Coronary artery (tissue), 2 donors: ENCODE data around the gene LTBP1.

Source experiments
- DNase-seq: peaks from one replicate; pipeline ENCODE4 v3.0.0-alpha.2; 2017; ENCODE audit warnings: low spot score
- H3K27ac ChIP-seq, 2 donors: fragments of 200-600 bp; sonication (generic); one replicate each; pipeline ENCODE4 v1.5.1; 2016 to 2019
- H3K4me3 ChIP-seq: fragments of 200-600 bp; sonication (generic); 2 replicates; pipeline ENCODE4 v1.5.1; 2016; ENCODE audit warnings: mild to moderate bottlenecking, moderate library complexity
- TF ChIP-seq, protein P1 (sequence below): fragments of 200-600 bp; sonication (generic); IDR thresholded peaks from one replicate; pipeline ENCODE4 v1.5.1; 2019; ENCODE audit warnings: antibody characterized with exemption

The LTBP1 gene

DNA sequence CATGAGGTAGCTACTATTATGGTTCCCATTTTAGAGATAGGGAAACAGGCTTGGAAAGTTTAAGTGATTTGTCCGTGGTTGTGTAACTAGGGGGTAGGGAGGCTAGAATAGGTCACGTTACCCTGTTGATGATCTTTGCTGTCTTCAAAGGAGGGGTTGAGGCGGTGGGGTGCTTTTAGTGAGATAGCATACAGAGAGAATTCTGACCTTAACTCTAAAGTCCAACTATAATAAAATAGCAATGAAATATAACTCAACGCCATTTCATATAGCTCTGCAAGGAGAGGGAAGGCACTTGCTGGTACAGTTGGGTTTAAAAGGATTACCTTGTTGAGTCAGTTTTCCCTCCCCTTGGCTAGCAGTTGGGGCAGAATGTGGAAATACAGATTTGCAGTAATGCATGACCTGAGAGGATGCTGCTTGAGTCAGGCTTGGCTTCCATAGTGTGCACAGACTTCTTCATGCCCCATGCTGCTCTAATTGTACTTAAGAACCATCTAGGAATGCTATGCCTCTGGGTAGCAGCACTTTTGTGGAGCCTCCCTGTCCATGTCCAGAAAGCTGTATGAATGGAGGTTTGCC is 143.9 kb downstream of the LTBP1 start:
- no peak for DNase-seq
- Histone ChIP-seq H3K27ac (peak overlapping the region; percentile 70 to 80), H3K4me3 (no peak overlapping the region)
- TF ChIP-seq, protein P1, sequence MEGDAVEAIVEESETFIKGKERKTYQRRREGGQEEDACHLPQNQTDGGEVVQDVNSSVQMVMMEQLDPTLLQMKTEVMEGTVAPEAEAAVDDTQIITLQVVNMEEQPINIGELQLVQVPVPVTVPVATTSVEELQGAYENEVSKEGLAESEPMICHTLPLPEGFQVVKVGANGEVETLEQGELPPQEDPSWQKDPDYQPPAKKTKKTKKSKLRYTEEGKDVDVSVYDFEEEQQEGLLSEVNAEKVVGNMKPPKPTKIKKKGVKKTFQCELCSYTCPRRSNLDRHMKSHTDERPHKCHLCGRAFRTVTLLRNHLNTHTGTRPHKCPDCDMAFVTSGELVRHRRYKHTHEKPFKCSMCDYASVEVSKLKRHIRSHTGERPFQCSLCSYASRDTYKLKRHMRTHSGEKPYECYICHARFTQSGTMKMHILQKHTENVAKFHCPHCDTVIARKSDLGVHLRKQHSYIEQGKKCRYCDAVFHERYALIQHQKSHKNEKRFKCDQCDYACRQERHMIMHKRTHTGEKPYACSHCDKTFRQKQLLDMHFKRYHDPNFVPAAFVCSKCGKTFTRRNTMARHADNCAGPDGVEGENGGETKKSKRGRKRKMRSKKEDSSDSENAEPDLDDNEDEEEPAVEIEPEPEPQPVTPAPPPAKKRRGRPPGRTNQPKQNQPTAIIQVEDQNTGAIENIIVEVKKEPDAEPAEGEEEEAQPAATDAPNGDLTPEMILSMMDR = no peak

DNA sequence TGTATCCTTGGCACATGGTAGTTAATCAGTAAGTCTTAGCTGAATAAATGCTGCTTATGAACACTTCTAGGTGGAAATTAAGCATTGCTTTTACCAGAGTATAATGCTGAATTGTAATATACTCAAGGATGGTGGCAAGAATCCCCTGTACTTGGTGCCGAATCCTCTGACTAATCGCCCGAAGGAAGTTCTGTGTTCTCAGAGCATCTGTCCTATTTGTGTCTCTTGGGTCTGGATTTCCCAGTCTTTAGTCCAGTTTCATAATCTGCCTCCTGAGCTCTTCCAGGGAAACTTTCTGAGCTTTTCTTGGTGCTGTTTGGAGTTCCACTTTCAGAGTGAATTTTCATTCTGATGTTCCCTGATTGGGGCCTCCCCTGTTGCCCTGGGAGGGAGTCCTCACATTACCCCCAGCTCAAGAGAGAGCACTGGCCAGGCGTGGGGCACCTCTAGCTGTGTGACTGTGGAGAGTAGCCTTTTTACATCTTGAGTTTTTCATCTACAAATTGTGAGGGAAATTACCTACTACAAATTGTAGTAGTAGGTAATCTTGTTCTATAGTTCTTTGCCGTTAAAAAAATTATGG is 144.9 kb downstream of the LTBP1 start:
- DNase-seq = no peak
- H3K27ac ChIP-seq = peak overlapping the region; percentile 70 to 80
- H3K4me3 ChIP-seq = peak overlapping the region; percentile 47
- TF ChIP-seq, protein P1 = no peak

DNA sequence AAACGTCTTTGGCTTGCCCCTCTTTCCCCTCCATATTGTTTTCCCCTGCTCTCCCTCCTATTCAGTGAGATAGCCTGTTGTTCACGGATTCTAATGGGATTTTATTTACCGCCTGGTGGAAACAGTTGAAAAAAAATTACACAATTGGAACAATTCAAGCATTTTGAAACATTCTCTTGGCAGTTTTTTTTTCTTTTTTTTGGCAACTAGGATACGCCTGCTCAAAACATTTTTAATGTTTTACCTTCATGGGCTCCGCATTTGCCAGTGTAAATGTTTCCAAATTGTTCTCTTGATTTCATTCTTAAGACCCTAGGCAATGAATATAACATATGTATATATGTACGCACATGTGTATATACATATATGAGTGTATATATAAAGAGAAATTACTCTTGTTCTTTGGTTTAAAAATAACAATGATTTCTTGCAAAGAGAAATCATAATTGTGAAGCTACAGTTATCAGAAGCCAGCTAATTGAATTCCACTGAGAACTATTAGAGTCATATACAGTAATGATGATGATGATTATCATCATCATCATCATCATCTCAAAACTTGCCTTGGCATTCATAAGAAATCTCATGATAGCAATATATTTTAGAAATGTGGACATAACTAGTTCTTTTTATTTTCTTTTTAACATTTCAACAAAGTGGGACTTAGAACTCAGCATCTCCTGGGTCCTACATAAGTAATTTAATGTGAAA is 146.7 kb downstream of the LTBP1 start:
- DNase-seq = no peak
- TF ChIP-seq, protein P1 = no peak
- Histone ChIP-seq H3K27ac (peak overlapping the region; percentile 70 to 80), H3K4me3 (no peak overlapping the region)

DNA sequence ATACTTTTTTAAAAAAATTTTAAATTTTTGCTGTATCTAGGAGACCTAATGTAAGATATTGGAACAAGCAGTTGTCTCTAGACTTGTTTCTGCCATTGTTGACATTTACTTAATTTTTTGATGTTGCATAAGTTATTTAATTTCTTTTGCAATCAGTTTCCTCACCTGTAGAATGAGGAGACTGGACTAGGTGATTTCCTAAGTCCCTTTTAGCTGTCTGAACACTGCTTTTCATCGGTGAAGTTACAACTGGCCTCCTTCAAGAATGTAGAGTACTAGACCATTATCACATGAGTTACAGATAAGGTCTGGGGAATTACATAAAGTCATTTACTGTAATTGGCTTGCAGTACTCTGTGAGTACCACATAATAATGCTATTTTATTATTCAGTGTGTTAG is 147.6 kb downstream of the LTBP1 start:
- no peak overlapping the region for H3K4me3 ChIP-seq
- TF ChIP-seq, protein P1 = no peak
- no peak overlapping the region for H3K27ac ChIP-seq
- DNase-seq = no peak

DNA sequence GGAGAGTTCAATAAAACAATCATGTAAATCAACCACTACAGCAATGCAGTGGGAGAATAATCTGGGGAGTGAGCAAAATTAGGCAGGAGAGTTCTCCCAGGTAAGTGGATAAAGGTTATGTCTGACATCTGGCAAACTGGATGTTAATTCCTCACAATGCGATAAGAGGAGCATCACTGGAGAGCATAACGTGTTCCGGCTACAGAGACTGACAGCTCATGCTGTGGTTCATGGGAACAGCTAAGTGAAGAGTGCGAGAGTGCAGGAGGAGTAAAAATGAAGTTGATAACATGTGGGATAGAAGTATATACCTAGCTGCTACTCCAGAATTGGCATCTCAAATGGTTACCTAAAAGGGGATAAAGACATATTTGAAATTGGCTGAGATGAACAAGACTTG is 153.2 kb downstream of the LTBP1 start:
- peak overlapping the region; percentile 14 for H3K4me3 ChIP-seq
- TF ChIP-seq, protein P1 = no peak
- DNase-seq = no peak
- peak overlapping the region; percentile 40 to 66 for H3K27ac ChIP-seq

DNA sequence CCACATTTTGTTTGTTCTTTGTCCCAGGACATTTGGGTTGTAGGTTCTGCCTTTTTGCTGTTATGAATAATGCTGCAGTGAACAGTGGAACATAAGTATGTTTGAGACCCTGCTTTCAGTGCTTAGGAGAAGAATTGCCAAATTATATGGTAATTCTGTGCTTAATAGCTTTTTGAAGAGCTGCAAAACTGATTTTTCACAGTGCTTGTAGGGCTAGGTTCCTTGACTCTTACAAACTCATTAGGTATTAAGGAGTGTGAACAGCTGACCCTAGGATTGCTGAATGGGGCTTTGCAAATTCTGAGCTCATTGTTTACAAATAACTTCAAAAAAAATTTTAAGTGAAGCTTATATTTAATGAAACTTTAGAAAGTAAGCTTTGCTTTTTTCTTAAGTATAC is 154.2 kb downstream of the LTBP1 start:
- H3K4me3 ChIP-seq = no peak overlapping the region
- H3K27ac ChIP-seq = peak overlapping the region in 1 of 2 donors; percentile 52
- TF ChIP-seq, protein P1 = no peak
- DNase-seq = no peak
